CD4-positive, alpha-beta T cell treated with Interleukin-17A for 4 hours (primary cell): ENCODE measurements around the gene SMAD3.

Source experiments
- DNase-seq: peaks from one replicate; pipeline ENCODE4 v3.0.0-alpha.2; 2020; ENCODE audit warnings: mixed read lengths

The SMAD3 gene

DNA sequence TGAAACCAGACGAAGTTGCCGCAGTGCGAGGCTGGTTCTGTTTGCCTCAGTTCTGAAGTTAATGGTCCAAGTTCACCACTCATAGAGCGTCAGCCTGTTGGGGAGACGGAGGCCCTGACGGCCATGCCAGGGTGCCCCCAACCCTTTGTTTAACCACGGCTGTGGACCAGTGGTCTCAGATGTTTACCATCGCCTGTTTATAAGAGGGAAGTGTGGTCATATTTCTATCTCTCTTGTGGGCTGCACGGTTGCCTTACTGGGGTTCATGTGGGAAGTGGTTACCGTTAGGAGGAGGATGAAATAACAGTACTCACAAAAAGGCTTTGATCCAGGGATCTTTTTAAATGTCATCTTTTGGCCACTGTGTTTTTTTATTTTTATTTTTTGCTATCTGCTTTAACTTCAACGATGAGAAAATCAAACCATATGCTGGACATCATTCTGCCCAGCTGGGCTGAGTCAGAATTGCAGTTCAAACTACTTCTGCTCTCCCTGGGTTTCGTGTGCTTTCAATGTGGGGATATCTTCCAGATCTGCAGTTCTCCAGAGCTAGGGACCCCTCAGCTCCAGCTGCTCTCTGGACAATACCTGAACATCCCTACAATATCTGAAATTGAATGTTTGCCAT lies 17.8 kb downstream of the SMAD3 start:
- peak; percentile 36 for DNase-seq

- DNase-seq, result peak; percentile 1
These were observed 19.2 kb downstream of the SMAD3 start for GRCh38 chr15:67084561-67084960.

DNA sequence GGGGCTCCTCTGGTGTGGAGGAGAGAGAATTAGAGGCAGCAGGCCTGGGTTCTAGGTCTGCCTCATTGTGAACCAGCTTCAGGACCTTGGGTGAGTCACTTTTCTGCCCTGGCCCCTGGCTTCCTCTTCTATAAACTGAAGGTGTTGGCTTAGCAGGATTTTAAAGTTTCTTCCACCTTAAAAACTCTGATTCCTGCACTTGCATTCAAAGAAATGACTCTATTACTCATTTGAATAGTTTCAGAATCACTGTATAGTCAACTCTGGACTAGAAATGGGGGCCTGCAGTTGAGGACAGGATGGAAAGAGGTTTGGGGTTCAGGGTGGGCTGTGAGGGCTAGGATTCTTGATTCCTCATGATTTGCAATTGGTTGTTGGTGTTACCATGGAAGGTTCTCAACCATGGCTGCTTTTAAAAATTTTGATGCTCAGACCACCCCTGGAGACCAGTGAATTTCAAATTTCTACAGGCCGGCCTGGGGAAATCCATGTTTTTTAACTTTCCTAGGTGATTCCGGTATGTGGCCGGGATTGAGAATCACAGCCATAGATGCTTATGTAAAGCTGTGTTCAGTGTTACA lies 19.9 kb downstream of the SMAD3 start:
- DNase-seq, result peak; percentile 60

DNA sequence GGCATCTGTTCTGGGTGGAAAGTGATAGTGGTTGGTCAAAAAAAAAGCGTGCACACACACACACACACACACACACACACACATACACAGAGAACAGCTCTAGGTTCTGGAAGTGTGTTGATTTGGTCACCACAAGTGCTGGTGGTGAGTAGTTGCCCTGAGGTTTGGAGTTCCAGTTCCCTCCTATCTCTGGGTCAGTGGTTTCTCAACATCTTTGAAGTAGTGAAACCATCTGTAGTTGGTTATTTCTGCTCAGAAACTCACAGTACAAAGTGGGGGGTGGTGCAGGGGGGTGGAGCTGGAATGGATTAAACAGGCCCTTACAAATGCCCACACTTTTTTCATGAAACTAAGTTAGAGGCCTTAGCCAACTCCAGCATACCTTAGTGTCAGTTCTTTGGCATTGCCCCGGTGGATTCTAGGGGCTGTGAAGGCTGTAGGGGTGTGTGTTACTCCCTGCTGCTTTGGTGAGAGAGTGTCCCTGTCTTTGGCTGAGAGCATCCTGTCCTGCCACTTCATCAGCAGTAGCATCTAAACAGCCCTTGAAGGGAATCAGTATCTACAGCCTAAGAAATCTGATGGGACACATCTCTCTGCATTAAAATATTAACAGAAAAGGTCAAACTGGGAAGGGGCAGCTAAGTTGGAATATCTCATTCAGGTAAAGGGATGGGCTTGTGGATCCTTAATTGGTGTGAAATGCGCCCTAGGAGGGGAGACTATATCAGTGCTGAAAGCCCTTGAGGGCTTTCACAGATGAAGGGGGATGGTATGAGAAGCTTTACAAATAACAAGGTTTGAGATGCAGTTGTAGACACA lies 20.6 kb downstream of the SMAD3 start:
- DNase-seq, result no peak

DNA sequence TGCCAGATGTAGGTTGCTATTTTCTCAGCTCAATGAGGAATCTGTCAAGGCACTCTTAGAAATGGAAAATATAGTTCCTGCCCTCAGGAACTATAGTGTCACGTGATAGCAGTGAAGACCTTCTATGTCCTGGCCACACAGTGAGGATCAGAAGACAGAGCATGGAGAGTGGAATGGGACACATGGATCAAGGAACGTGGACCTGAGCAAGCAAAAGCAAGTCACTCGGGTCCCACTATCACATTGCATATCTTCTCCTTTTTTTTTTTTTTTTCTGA lies 21.2 kb downstream of the SMAD3 start:
- DNase-seq, result no peak

GRCh38 chr15:67087507-67088172 lies 22.2 kb downstream of the SMAD3 start:
- peak; percentile 4 for DNase-seq

GRCh38 chr15:67089217-67090193 lies 24.1 kb downstream of the SMAD3 start:
- DNase-seq, result no peak

GRCh38 chr15:67090297-67091070 lies 25.1 kb downstream of the SMAD3 start:
- DNase-seq, result no peak

DNA sequence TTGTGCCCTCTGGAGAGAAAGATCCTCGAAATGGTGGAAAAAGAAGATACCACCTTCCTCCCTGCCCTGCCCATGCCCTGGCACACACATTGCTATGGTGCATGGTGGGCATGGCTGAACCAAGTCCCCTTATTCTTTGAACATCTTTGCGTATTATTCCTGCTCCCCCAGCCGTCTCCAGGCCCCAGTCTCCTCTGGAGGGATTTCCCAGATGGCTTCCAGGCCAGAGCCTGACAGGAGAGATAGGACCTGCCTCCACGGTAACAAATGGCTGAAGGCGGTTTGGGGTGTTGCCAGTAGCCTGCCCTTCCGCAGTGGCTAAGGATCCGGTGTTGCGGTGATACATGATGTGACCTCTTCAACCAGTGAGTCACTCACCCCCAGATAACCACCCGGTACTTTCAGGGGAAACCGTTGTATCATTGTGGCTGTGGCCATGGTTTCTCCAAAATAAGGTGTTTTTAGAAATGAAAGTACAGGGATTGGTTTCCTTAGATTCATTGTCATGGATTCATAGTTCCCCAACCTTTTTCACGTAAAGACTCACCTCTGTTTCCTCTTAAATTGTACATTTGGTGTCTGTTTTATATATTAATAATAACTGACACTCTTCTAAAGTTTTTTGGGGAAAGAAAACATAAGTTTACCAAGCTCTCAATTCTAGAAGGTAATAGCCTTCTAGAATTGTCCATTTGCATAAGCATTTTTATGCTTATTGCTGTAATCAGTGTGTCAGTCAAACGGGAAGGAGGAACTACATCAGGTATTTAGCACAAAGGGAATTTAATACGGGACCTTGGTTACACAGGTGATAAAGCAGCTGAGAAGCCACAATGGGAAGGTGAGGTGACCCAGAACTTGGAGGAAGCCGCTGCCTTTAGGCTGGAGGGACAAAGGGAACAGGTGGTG lies 25.9 kb downstream of the SMAD3 start:
- peak; percentile 69 for DNase-seq

DNA sequence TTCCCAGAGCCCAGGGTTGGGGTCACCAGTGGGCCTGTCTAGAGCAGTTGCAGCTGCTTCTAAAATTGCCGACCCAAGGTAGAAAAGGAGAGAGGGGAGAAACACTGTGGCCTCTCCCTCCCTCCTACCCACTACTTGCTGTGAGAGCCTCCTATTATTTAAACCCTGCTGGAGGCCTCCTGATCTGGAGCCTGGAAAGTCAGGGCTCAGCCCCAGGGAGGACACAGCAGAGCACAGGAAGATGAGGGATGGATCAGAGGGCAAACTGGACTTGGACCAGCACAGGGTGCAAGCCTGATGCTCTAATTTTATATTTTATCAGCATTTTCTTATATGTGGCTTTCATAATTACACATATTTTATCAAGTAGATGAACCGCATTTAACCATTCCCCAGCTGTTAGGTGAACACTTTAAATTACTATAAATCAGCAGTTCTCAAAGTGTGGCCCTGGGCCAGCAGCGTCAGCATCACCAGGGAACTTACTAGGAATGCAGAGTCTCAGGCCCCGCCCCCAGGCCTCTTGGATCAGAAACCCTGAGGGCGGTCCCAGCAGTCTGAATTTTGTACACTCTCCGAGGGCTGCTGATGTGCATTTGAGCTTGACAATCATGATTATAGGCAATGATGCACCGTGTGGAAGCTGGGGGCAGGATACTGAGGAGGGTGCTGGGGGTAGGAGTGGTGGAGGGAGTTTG lies 26.7 kb downstream of the SMAD3 start:
- no peak for DNase-seq

GRCh38 chr15:67092752-67093503 lies 27.5 kb downstream of the SMAD3 start:
- DNase-seq, result no peak

DNA sequence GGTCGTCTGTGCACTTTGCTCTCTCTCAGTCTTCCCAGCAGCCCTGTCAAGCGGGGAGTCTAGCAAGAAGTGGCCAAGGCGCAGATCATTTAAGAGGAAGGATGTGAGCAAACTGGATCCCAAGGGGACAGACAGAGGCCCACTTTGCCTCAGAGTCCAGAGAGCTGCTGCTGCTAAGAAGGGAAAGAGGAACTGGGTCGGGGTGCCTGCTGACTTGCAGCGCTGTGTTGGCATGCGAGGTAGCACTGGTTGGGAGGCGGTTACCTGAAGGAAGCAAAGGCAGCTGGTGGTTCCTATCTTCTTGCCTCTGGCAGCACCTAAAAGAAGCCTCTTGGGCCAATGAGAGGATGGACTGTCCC lies 28.1 kb downstream of the SMAD3 start:
- no peak for DNase-seq

- DNase-seq, result no peak
These were observed 28.8 kb downstream of the SMAD3 start for GRCh38 chr15:67094001-67094826.

DNA sequence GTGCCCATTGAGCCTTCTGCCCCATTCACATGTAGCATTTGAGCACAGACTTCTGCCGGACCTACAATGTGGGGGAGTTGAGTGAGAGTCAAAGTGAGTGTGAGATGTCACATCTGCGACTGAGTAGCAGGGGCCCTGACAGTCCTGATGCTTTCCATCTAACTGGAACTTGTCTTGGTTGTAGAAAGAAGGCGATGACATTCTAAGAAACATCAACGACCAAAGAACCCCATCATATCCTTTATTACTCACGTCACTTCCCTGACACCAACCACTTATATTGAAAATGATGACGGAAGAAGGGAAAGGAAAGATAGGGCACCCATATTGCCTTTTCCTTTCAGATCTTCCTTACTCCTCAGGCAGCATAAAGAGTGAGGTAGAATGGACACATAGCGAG lies 30.5 kb downstream of the SMAD3 start:
- DNase-seq, result no peak

- DNase-seq, result no peak
These were observed 31.3 kb downstream of the SMAD3 start for GRCh38 chr15:67096546-67097294.

GRCh38 chr15:67097424-67097823 lies 32.0 kb downstream of the SMAD3 start:
- no peak for DNase-seq

DNA sequence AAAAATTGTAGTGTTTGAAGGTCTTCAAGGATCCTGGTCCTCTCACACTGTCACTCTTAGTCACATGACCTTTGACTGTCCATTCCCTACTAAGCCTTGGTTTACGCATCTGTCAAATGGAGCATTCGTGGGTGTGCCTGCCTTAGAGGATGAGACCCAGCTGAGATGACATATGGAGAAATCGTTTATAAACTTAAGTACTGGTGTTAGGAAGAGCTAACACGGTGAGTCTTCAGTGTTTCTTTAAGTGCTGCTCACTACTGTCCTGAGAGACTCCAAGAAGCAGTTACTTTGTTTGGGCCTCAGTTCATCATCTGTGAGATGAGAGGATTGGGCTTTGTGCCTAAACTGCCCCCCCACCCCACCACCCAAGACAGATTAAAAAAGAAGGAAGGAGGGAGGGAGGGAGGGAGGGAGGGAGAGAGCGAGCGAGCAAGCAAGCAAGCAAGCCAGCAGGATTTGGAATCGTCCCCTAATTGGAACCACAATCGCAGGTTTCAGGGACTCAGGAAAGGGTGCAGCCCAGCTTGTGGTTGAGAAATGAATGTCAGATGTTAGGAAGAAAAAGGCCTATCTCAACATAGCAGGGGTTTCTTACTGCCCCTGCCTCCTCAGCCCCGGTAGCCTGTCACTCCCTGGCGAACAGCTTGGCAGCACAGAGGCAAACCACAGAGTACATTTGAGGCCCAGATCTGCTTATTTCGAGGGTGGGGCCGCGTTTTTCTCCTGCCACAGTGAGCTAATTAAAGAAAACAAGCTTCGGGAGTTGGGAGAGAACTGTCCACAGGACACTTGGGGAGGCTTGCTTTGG lies 32.7 kb downstream of the SMAD3 start:
- peak; percentile 67 for DNase-seq
